ENCODE results near the gene RUNDC1. TPM values are rescaled to one million over a fixed set of nuclear protein-coding genes. Genes with fewer than 3 reads are reported as not detected.

The RUNDC1 gene
- total RNA-seq, 6 experiments from 2014 or later, result 3.6 to 5.1 (median 4.6) TPM

GRCh38 chr17:43011728-43012472 lies 31.5 kb downstream of the RUNDC1 start:
- DNase-seq, result peak in 1 of 3 donors; percentile 46
- 59% methylated on average over 6 of the region's 15 CpGs for WGBS (ENCODE audit: insufficient coverage, low coverage, low lambda C conversion rate, missing lambda C conversion rate)

DNA sequence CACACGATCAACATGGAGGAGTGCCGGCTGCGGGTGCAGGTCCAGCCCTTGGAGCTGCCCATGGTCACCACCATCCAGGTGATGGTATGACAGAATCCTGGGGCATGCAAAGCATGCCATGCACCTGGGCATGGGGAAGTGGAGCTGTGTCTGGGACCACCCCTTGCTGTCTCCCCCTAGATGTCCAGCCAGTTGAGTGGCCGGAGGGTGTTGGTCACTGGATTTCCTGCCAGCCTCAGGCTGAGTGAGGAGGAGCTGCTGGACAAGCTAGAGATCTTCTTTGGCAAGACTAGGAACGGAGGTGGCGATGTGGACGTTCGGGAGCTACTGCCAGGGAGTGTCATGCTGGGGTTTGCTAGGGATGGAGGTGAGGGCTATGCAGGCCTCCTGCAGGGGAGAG lies 32.9 kb downstream of the RUNDC1 start:
- DNase-seq (peak in 1 of 3 donors; percentile 47), ATAC-seq (no peak)
- Histone ChIP-seq H3K4me1 (peaks cover 0 to 11% (median 4%) of the 10 kb centered on the region in 4 donors), H3K27me3 (no peaks in the 10 kb centered on the region), H3K36me3 (peaks cover 0 to 11% (median 4%) of the 10 kb centered on the region in 4 donors), H3K4me3 (no peak overlapping the region), H3K27ac (no peak overlapping the region), H3K9me3 (no peaks in the 10 kb centered on the region)
- no peak for TF ChIP-seq CTCF (IDR thresholded peaks at IDR 0.05)
- TF ChIP-seq POLR2A (IDR thresholded peaks at IDR 0.05), result no peak
- no CpG with 5 or more reads among the region's 8 CpGs for WGBS (ENCODE audit: insufficient coverage, low coverage, low lambda C conversion rate, missing lambda C conversion rate)
- intact Hi-C loops (cut with DNase I), result loop anchor here in 1 of 2 donors (10.0 kb wide), 1 partner anchor 212 kb away; the partner anchor contains the start of gene CCDC200

More at GRCh38 chr17:43011728-43012472, 31.5 kb downstream of the RUNDC1 start:
- intact Hi-C loops (cut with DNase I), result loop anchor here in 1 of 2 donors (10.0 kb wide), 1 partner anchor 213 kb away; the partner anchor contains the start of gene CCDC200
- no peak for TF ChIP-seq CTCF (IDR thresholded peaks at IDR 0.05)
- TF ChIP-seq POLR2A (IDR thresholded peaks at IDR 0.05), result no peak
- Histone ChIP-seq H3K27me3 (no peaks in the 10 kb centered on the region), H3K9me3 (no peaks in the 10 kb centered on the region), H3K4me3 (no peak overlapping the region), H3K4me1 (peaks cover 0 to 18% (median 4%) of the 10 kb centered on the region in 4 donors), H3K27ac (no peak overlapping the region), H3K36me3 (peaks cover 0 to 11% (median 4%) of the 10 kb centered on the region in 4 donors)
- no peak for ATAC-seq

DNA sequence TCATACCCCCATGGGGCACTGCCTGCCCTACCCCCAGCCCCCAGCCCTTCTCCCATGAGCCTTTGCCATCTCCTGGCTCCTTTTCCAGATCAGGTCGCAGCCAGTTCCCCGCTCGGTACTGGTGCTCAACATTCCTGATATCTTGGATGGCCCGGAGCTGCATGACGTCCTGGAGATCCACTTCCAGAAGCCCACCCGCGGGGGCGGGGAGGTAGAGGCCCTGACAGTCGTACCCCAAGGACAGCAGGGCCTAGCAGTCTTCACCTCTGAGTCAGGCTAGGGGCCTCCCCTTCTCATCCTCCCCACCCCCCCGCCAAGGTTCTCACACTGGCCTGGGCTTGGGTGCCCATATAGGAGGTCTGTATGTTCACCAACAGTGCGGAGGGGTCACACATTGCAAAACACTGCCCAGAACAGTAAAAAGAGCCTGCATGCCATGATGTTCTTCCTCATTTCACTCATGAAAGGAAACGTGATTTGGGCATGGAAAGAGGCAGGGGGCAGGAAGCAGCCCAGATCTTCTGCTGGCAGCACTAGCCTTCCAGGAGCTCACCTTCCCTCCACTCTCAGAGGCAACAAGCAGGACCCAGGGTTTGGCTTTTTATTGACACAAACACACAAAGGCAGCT lies 33.8 kb downstream of the RUNDC1 start:
- H3K9me3 ChIP-seq, result no peaks in the 10 kb centered on the region
- H3K4me3 ChIP-seq, result no peak overlapping the region
- ATAC-seq, result no peak
- no peaks in the 10 kb centered on the region for H3K27me3 ChIP-seq
- H3K4me1 ChIP-seq, result peaks cover 0 to 11% (median 4%) of the 10 kb centered on the region in 4 donors
- TF ChIP-seq CTCF (IDR thresholded peaks at IDR 0.05), result no peak
- TF ChIP-seq POLR2A (IDR thresholded peaks at IDR 0.05), result no peak
- peaks cover 0 to 11% (median 4%) of the 10 kb centered on the region in 4 donors for H3K36me3 ChIP-seq
- intact Hi-C loops (cut with DNase I), result loop anchor here in 1 of 2 donors (10.0 kb wide), 1 partner anchor 211 kb away; the partner anchor contains the start of gene CCDC200
- H3K27ac ChIP-seq, result no peak overlapping the region
- WGBS (ENCODE audit: insufficient coverage, low coverage, low lambda C conversion rate, missing lambda C conversion rate), result 72% methylated on average over 4 of the region's 12 CpGs
- DNase-seq, result peak in 1 of 3 donors; percentile 38

GRCh38 chr17:43014649-43015542 lies 34.5 kb downstream of the RUNDC1 start:
- peak in 1 of 3 donors; percentile 18 for DNase-seq
- H3K36me3 ChIP-seq, result peaks cover 0 to 11% (median 4%) of the 10 kb centered on the region in 4 donors
- H3K27me3 ChIP-seq, result no peaks in the 10 kb centered on the region
- TF ChIP-seq CTCF (IDR thresholded peaks at IDR 0.05), result no peak
- TF ChIP-seq POLR2A (IDR thresholded peaks at IDR 0.05), result no peak
- H3K4me3 ChIP-seq, result no peak overlapping the region
- intact Hi-C loops (cut with DNase I), result loop anchor here in 1 of 2 donors (10.0 kb wide), 1 partner anchor 210 kb away; the partner anchor contains the start of gene CCDC200
- ATAC-seq, result no peak
- 55% methylated on average over 6 of the region's 8 CpGs for WGBS (ENCODE audit: insufficient coverage, low coverage, low lambda C conversion rate, missing lambda C conversion rate)
- no peaks in the 10 kb centered on the region for H3K9me3 ChIP-seq
- H3K4me1 ChIP-seq, result peaks cover 0 to 11% (median 4%) of the 10 kb centered on the region in 4 donors
- H3K27ac ChIP-seq, result no peak overlapping the region

All from right lobe of liver (tissue), 6 donors.